GM10248 (cell line): ENCODE measurements around the gene SV2C.

ENCODE experiments used
- CTCF ChIA-PET: fragments of 300-600 bp; sonication (Branson Sonifier 250); formaldehyde crosslinking; extraction: SDS; loops from one replicate; lab custom pipeline; 2021; ENCODE audit warnings: antibody characterized with exemption; lab: Yijun Ruan, JAX
- POLR2A ChIA-PET: fragments of 350-650 bp; sonication (Branson Sonifier 250); formaldehyde crosslinking; extraction: SDS; loops from one replicate; lab custom pipeline; 2020; ENCODE audit warnings: antibody characterized with exemption; lab: Yijun Ruan, JAX
- DNase-seq: peaks from one replicate; pipeline ENCODE4 v3.0.0; 2012; ENCODE audit errors: extremely low spot score
- CTCF ChIP-seq: IDR thresholded peaks from 2 replicates; pipeline ENCODE4 v1.5.1; 2012; ENCODE audit warnings: mild to moderate bottlenecking, low read depth; ENCODE audit errors: extremely low read depth, missing control alignments, control extremely low read depth

Gene SV2C

GRCh38 chr5:76099286-76099702, 16.1 kb downstream of the SV2C start:
- ChIA-PET CTCF (interaction anchor here (1.2 to 2.1 kb wide), 3 partner anchors 9 to 76 kb away, joined by 4 to 6 read pairs (median 4); no protein-coding TSS in a partner anchor), POLR2A (no interaction called here)
- peak; percentile 22 for DNase-seq
- no peak for TF ChIP-seq CTCF

GRCh38 chr5:76099756-76100155, 16.6 kb downstream of the SV2C start:
- CTCF ChIA-PET = interaction anchor here (1.2 to 2.1 kb wide), 3 partner anchors 10 to 75 kb away, joined by 4 to 6 read pairs (median 4); no protein-coding TSS in a partner anchor
- no peak for DNase-seq
- no peak for TF ChIP-seq CTCF
- POLR2A ChIA-PET = no interaction called here

- TF ChIP-seq CTCF = no peak
- ChIA-PET CTCF (interaction anchor here (1.3 to 3.2 kb wide), 2 partner anchors 15 to 72 kb away, joined by 3 to 8 read pairs; no protein-coding TSS in a partner anchor), POLR2A (no interaction called here)
- DNase-seq = no peak
Observed at GRCh38 chr5:76104027-76104426, 20.8 kb downstream of the SV2C start.

GRCh38 chr5:76106149-76106548, 23.0 kb downstream of the SV2C start:
- POLR2A ChIA-PET = no interaction called here
- CTCF ChIA-PET = interaction anchor here (3.2 kb wide), 1 partner anchor 70 kb away, joined by 8 read pairs; no protein-coding TSS in a partner anchor
- TF ChIP-seq CTCF = no peak
- DNase-seq = no peak

- ChIA-PET CTCF (no interaction called here), POLR2A (no interaction called here)
- no peak for TF ChIP-seq CTCF
- no peak for DNase-seq
Observed at GRCh38 chr5:76111477-76112174, 28.4 kb downstream of the SV2C start.

- POLR2A ChIA-PET = no interaction called here
- no peak for TF ChIP-seq CTCF
- CTCF ChIA-PET = no interaction called here
- no peak for DNase-seq
Observed at GRCh38 chr5:76113103-76113502, 29.9 kb downstream of the SV2C start.
